Skeletal muscle satellite cell (primary cell): ENCODE measurements around the gene HSP90B1.

Source experiments
- H3K27me3 ChIP-seq: 2 replicates; pipeline ENCODE4 v1.7.0; 2013; ENCODE audit warnings: low read length; ENCODE audit not compliant: control insufficient read depth, insufficient read depth
- H3K36me3 ChIP-seq: 2 replicates; pipeline ENCODE4 v1.7.0; 2013; ENCODE audit warnings: mild to moderate bottlenecking, control low read depth, low read length; ENCODE audit not compliant: insufficient read depth
- H3K4me1 ChIP-seq: 2 replicates; pipeline ENCODE4 v1.7.0; 2013; ENCODE audit warnings: low read length; ENCODE audit not compliant: control insufficient read depth, insufficient read depth
- H3K4me2 ChIP-seq: 2 replicates; pipeline ENCODE4 v1.7.0; 2013; ENCODE audit warnings: mild to moderate bottlenecking, low read length
- H3K4me3 ChIP-seq: 2 replicates; pipeline ENCODE4 v1.7.0; 2013; ENCODE audit warnings: low read length
- H3K9ac ChIP-seq: 2 replicates; pipeline ENCODE4 v1.7.0; 2013; ENCODE audit warnings: mild to moderate bottlenecking, low read depth, low read length, moderate library complexity
- H3K9me3 ChIP-seq: replicated peaks from 2 replicates; pipeline ENCODE4 v1.7.0; 2013; ENCODE audit warnings: mild to moderate bottlenecking, control low read depth, low read length

Gene HSP90B1

DNA sequence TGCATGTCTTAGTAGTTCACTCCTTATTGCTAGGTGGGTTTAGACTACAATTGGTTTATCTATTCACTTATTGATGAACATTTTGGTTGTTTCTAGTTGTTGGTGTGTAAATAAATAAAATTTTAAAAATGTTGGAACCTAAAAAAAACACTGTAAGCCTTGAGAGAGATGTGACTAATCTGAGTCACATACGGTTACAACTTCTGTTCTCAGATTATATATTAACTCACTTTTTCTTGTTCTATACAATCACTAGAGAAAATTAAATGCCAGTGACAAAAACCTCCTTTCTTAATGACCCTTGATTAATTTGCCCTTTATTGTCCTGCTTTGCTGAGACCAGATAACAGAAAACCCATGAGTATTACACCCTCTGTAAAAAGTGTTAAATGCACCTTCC is 28.4 kb downstream of the HSP90B1 start:
- no peaks in the 10 kb centered on the region for H3K9me3 ChIP-seq
- peaks cover 17% of the 10 kb centered on the region for H3K4me1 ChIP-seq
- H3K4me2 ChIP-seq: no peak overlapping the region
- no peak overlapping the region for H3K4me3 ChIP-seq
- H3K36me3 ChIP-seq: peaks cover 13% of the 10 kb centered on the region
- H3K9ac ChIP-seq: no peak overlapping the region
- H3K27me3 ChIP-seq: no peaks in the 10 kb centered on the region

DNA sequence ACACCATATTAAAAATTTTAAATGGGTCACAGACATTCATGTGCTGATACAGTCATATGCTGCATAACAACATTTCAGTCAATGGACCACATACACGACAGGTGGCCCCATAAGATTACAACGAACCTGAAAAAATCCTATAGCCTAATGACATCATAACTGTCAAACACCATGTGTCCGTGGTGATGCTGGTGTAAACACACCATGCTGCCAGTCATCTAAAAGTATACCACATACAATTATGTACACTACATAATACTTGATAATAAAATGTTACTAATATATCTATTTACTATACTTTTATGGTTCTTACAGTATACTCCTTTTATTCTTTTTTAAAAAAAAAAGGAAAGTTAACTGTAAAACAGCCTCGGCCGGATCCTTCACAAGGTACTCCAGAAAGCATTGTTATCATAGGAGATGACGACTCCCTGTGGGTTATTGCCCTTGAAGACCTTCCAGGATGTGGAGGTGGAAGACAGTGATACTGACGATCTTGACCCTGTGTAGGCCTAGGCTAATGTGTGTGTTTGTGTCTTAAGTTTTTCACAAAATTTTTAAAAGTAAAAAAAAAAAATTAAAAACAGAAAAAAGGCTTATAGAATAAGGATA is 30.5 kb downstream of the HSP90B1 start:
- H3K4me2 ChIP-seq: no peak overlapping the region
- H3K27me3 ChIP-seq: no peaks in the 10 kb centered on the region
- H3K4me3 ChIP-seq: no peak overlapping the region
- H3K9me3 ChIP-seq: no peaks in the 10 kb centered on the region
- no peak overlapping the region for H3K9ac ChIP-seq
- peaks cover 20% of the 10 kb centered on the region for H3K4me1 ChIP-seq
- H3K36me3 ChIP-seq: no peaks in the 10 kb centered on the region

DNA sequence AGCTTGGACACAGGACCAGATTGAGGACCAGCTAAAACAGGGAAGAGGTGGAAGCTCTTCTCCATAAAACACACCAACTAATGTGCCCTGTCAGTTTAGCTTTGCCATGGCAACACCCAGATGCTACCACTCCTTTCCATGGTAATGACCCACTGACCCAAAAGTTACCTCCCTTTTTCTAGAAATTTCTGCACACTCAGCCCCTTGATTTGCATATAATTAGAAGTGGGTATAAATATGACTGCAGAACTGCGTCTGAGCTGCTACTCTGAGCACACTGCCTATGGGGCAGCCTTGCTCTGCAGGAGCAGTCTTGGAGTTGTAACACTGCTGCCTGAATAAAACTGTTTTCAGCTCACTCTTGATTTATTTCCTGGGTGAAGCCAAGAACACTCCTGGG is 32.3 kb downstream of the HSP90B1 start:
- H3K36me3 ChIP-seq: no peaks in the 10 kb centered on the region
- H3K4me2 ChIP-seq: no peak overlapping the region
- no peaks in the 10 kb centered on the region for H3K27me3 ChIP-seq
- H3K4me3 ChIP-seq: no peak overlapping the region
- H3K9ac ChIP-seq: no peak overlapping the region
- peaks cover 14% of the 10 kb centered on the region for H3K4me1 ChIP-seq
- H3K9me3 ChIP-seq: no peaks in the 10 kb centered on the region

DNA sequence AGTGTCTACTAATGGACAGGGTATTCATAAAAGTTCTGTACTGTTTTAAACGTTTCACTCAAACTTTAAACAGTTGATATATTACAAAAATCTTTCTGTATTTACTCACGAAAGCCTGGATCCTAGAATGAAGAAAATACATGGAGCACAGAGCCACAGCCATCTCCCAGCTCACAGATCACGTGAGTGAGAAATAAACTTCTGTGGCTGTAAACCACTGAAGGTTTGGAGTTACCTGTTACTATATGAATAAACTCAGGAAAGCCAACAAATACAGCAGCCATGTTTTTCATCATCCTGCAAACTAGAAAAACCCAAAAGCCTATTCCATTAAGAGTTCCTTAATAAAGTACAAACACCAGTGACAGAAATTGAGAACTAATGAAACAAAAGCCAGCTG is 34.6 kb downstream of the HSP90B1 start:
- Histone ChIP-seq H3K27me3 (no peaks in the 10 kb centered on the region), H3K9ac (peak overlapping the region; percentile 98), H3K4me1 (peaks cover 23% of the 10 kb centered on the region), H3K4me3 (peak overlapping the region; percentile 91), H3K36me3 (peaks cover 4% of the 10 kb centered on the region), H3K9me3 (no peaks in the 10 kb centered on the region), H3K4me2 (peak overlapping the region; percentile 90)

DNA sequence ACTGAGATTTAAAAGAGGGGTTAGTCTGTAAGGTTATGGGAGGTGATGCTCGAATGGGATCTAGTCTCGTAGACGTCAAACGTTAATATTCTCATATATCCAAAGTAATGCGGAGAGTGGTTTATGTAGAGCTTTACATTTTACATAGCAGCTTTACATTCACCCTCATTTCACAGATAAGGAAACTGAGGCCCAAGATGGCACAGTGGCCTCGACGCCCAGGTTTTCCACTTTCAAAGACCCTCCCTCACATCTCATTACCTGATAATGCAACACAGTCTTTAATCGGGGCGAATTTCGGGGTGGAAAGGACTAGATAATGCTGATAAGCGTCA is 35.0 kb downstream of the HSP90B1 start:
- H3K9ac ChIP-seq: peak overlapping the region; percentile 98
- no peaks in the 10 kb centered on the region for H3K9me3 ChIP-seq
- peak overlapping the region; percentile 90 for H3K4me2 ChIP-seq
- peak overlapping the region; percentile 91 for H3K4me3 ChIP-seq
- H3K4me1 ChIP-seq: peaks cover 24% of the 10 kb centered on the region
- H3K36me3 ChIP-seq: peaks cover 5% of the 10 kb centered on the region
- H3K27me3 ChIP-seq: no peaks in the 10 kb centered on the region

DNA sequence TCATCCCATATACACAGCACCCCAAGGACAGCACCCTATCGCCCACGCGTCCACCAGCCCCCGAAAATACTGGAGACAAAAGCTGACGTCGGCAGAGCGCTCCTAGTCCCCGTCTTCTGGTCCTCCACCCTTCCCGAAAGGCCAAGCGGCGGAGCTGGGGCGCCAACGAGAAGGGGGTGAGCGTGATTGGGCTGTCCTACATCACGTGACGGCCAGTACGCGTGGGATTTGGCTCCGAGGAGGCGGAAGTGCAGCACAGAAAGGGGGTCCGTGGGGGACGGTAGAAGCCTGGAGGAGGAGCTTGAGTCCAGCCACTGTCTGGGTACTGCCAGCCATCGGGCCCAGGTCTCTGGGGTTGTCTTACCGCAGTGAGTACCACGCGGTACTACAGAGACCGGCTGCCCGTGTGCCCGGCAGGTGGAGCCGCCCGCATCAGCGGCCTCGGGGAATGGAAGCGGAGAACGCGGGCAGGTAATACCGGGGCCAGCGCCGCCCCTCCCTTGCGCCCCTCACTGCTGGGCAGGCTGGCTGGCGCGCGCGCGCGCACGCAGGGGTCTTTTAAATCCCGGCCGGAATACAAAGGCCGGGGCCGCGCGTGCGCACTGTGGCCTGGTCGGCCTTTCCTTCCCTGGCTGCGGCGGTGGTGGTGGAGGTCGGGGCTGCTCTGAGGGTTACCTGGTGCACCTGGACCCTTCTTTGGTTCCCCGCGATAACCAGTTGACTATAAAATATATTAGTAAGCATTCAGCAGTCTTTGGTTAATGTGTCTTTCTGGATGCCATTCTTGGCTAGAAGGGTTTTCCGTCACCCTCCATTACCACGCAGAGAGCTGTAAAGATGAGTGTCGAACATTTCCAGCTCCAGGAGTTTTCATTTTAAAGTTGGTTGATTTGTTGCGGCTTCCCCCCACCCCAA is 35.6 kb downstream of the HSP90B1 start, which contains the start of gene TDG:
TDG (plus strand) TSS at position 283 of the 915 bp plus-strand sequence; CDS start at position 449, 166 bp downstream.
- Histone ChIP-seq H3K36me3 (peaks cover 5% of the 10 kb centered on the region), H3K27me3 (no peaks in the 10 kb centered on the region), H3K4me3 (peak within 1 kb of the TSS; percentile 91), H3K4me2 (peak within 1 kb of the TSS; percentile 90), H3K9ac (peak within 1 kb of the TSS; percentile 98), H3K4me1 (peaks cover 24% of the 10 kb centered on the region), H3K9me3 (no peaks in the 10 kb centered on the region)

DNA sequence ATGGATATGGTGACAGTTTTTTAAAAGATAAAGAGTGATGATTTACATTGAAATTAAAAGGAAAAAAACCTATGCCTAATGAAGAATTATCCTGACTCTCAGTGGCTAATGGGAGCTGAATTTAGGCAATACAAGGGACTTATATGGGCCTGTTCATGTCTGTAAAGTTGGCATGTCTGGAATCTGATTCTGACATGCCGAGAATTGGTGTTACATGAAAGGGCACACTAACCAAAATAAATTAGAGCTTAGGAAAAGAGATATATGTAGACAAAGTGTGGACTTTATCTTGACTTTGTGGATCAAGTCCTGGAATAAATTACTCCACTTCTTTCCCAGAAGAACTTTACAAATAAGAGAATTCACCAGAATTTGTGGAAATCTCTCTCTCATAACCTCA is 36.5 kb downstream of the HSP90B1 start:
- H3K36me3 ChIP-seq: peaks cover 9% of the 10 kb centered on the region
- peaks cover 24% of the 10 kb centered on the region for H3K4me1 ChIP-seq
- H3K4me3 ChIP-seq: peak overlapping the region; percentile 91
- no peaks in the 10 kb centered on the region for H3K27me3 ChIP-seq
- peak overlapping the region; percentile 98 for H3K9ac ChIP-seq
- no peaks in the 10 kb centered on the region for H3K9me3 ChIP-seq
- H3K4me2 ChIP-seq: peak overlapping the region; percentile 90

DNA sequence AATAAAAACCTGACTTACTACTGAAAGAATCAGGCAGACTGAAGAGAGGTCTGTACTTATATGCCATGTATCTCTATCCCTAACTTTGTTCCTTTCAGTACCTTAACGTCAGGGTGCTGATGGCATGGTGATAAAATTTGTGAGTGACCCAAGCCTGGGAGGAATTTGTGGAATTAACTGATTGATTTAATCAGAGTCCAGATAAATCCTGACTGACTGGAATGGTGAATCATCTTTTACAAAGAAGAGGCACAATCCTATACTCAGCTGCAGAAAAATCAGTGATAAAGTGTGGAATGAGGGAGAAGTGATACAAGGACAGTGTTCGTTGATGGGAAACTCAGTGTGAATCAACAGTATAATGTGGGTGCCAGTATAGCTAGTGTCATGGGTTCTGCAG is 39.2 kb downstream of the HSP90B1 start:
- H3K27me3 ChIP-seq: no peaks in the 10 kb centered on the region
- no peak overlapping the region for H3K4me3 ChIP-seq
- peaks cover 21% of the 10 kb centered on the region for H3K4me1 ChIP-seq
- no peaks in the 10 kb centered on the region for H3K9me3 ChIP-seq
- peak overlapping the region; percentile 21 for H3K4me2 ChIP-seq
- H3K9ac ChIP-seq: no peak overlapping the region
- peaks cover 9% of the 10 kb centered on the region for H3K36me3 ChIP-seq

DNA sequence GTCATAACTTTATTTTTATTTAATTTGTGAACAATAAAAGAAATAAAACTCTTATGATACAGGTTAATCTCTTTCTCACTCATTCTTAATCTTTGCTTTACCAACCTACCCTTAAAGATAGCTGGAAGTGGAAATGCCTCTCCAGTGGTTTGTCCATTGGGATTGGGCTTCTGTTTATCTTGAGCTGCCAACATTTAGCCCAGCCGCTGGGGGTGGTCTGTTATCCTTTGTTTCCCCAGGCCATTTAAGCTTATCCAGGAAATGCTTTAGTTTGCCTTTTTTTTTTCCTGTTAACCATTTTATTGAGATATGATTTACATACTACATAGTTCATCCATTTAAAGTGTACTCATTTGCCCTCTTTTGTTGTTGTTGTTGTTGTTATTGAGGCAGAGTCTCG is 43.7 kb downstream of the HSP90B1 start:
- peaks cover 9% of the 10 kb centered on the region for H3K4me1 ChIP-seq
- H3K4me2 ChIP-seq: no peak overlapping the region
- no peak overlapping the region for H3K4me3 ChIP-seq
- peaks cover 31% of the 10 kb centered on the region for H3K36me3 ChIP-seq
- H3K9ac ChIP-seq: no peak overlapping the region
- H3K27me3 ChIP-seq: no peaks in the 10 kb centered on the region
- no peaks in the 10 kb centered on the region for H3K9me3 ChIP-seq

DNA sequence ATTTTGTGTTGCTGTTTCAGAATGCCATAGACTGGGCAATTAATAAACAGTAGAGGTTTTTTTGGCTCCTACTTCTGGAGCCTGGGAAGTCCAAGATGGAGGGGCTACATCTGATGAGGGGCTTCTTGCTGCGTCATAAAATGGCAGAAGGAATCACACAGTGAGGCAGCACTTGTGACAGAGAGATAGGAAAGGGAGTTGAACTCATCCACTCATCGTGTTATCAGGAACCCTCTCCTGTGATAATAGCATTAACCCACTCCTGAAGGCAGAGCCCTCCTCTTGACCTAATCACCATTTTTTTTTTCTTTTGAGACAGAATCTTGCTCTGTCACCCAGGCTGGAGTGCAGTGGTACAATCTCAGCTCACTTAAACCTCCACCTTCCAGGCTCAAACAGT is 45.2 kb downstream of the HSP90B1 start:
- H3K27me3 ChIP-seq: no peaks in the 10 kb centered on the region
- H3K4me3 ChIP-seq: no peak overlapping the region
- no peak overlapping the region for H3K4me2 ChIP-seq
- no peaks in the 10 kb centered on the region for H3K9me3 ChIP-seq
- peaks cover 36% of the 10 kb centered on the region for H3K36me3 ChIP-seq
- no peak overlapping the region for H3K9ac ChIP-seq
- H3K4me1 ChIP-seq: no peaks in the 10 kb centered on the region

DNA sequence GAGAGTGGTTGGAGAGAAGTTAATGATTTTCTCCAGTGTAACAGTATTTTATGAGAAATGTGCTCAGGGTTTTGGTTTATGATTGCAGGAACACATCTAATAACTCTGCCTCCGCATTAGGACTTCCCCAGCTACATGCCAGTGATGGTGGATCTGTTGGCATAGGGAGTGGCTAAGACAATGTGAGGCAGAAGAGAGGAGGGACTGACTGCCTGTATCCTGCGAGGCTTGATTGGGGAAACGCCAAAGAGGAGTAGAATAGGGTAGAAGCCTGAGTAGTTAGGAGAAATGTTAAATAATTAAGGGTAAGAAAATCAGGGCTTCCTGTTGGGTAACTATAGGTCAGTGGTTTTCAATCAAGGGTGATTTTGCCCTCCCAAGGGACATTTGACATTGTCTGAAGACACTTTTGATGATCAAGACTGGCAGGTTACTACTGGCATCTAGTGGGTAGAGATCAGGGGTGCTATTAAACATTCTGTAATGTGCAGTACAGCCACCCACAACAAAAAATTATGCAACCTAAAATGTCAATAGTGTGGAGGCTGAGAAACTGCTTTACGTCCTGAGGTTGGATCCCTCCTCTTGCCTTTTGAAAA is 48.3 kb downstream of the HSP90B1 start:
- Histone ChIP-seq H3K27me3 (no peaks in the 10 kb centered on the region), H3K9ac (no peak overlapping the region), H3K4me2 (no peak overlapping the region), H3K4me3 (no peak overlapping the region), H3K36me3 (peaks cover 62% of the 10 kb centered on the region), H3K4me1 (no peaks in the 10 kb centered on the region), H3K9me3 (no peaks in the 10 kb centered on the region)
